ENCODE results near the gene ZDHHC11B.
"Not testable (repeated sequence)": the region's sequence is repeated elsewhere in the genome, so short reads cannot be mapped to it uniquely, and the experiment has no call there.

DNA sequence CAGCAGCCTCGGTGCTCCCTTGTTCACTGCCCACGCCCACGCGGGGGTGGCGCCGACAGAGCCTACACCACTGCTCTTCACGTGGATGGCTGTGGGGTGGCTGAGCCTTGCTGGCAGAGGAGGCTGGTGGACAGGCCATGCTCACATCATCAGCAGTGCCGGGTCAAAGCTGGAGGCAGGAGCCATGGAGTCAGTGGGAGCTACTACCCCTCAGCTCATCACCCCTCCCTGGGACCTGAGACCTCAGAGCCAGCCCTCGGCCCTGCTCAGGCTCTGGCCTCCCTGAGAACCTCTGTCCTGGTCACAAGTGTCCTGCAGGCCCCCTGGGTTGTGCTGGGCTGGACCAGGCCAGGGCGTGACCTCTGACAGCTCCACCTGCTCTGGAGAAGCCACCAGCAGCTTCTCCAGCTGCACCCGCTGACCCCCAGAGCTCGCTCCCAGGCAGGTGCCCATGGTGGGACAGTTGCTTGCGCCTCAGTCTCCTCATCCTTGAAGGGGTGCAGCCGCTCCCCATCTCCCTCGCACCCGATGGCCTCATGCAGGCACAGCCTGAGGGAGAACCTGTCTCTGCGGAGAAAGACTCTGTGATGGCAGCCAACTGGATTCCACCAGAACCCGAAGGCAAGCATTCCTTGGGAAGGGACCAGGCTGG is 9.5 kb downstream of the ZDHHC11B start:
- TF ChIP-seq, protein P1, sequence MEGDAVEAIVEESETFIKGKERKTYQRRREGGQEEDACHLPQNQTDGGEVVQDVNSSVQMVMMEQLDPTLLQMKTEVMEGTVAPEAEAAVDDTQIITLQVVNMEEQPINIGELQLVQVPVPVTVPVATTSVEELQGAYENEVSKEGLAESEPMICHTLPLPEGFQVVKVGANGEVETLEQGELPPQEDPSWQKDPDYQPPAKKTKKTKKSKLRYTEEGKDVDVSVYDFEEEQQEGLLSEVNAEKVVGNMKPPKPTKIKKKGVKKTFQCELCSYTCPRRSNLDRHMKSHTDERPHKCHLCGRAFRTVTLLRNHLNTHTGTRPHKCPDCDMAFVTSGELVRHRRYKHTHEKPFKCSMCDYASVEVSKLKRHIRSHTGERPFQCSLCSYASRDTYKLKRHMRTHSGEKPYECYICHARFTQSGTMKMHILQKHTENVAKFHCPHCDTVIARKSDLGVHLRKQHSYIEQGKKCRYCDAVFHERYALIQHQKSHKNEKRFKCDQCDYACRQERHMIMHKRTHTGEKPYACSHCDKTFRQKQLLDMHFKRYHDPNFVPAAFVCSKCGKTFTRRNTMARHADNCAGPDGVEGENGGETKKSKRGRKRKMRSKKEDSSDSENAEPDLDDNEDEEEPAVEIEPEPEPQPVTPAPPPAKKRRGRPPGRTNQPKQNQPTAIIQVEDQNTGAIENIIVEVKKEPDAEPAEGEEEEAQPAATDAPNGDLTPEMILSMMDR (conservative IDR thresholded peaks at IDR 0.05; ENCODE audit: low read depth, low read length) = not testable (repeated sequence)
- TF ChIP-seq EZH2 (IDR thresholded peaks at IDR 0.05; ENCODE audit: low read length, unreplicated experiment); EZH2phosphoT487 (IDR thresholded peaks at IDR 0.05; ENCODE audit: borderline replicate concordance, low read length): not testable (repeated sequence)
